HG02885 (cell line): ENCODE results near the gene KRT14.
"Not testable (repeated sequence)": the region's sequence is repeated elsewhere in the genome, so short reads cannot be mapped to it uniquely, and the experiment has no call there.

ENCODE experiments used
- ATAC-seq: cut with Tn5 transposase; IDR thresholded peaks from one replicate; pipeline ENCODE4 v1.9.1; 2021; ENCODE audit warnings: mild to moderate bottlenecking; ENCODE audit not compliant: unreplicated experiment, poor library complexity

Gene KRT14

DNA sequence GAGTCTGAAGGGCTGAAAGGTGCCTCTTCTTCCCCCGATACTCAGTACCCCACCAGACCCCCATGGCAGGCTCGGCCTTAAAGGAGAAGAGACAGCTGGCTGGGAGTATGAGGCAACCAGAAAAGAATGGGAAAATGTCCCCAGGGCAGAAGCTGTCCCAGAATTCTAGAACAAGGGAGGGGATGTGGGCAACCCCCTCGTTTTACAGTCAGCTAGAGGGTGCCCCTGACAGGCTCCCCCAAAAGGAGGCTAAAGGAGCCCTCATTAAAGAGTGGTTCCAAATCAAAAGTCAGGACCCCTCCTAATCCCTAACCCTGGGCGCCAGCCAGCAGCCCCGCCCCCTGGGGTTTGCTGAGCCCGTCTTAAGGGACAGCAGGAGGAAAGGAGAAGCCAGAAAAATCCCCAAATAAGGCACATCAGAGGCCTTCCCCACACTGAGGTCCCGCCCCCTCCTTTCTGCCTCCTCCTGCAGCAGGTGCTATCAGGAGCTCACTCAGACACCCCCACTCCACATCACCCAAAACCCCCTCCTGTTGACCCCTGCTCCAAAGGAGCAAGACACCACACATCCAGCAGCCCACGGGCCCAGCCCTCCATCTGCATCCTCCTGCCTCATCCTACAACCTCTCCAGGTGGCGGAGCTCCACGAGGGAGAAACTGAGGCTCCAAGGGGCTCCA is 36.6 kb upstream of the KRT14 start:
- ATAC-seq, result not testable (repeated sequence)

GRCh38 chr17:41622340-41623183 is 35.9 kb upstream of the KRT14 start:
- ATAC-seq, result not testable (repeated sequence)

DNA sequence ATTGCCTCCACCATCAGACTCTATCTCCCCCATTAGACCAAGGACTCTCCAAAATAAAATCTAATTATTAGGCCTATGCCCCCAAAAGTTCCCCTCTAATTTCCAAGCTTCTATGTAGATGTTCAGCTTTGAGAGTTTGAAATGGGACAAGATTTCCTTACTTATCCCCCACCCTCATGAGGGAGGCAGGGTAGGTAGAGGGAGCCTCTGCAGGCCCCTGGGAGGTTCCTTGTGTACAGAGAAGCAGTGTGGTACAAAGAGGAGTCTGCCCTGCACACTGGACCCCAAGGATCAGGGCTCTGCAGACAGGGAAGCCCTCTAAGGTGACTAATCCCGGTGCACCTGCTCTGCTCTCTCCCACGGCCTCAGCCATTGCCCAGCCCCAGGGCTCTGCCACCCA is 35.2 kb upstream of the KRT14 start:
- ATAC-seq, result no peak

GRCh38 chr17:41621435-41621817 is 34.7 kb upstream of the KRT14 start:
- ATAC-seq, result not testable (repeated sequence)

DNA sequence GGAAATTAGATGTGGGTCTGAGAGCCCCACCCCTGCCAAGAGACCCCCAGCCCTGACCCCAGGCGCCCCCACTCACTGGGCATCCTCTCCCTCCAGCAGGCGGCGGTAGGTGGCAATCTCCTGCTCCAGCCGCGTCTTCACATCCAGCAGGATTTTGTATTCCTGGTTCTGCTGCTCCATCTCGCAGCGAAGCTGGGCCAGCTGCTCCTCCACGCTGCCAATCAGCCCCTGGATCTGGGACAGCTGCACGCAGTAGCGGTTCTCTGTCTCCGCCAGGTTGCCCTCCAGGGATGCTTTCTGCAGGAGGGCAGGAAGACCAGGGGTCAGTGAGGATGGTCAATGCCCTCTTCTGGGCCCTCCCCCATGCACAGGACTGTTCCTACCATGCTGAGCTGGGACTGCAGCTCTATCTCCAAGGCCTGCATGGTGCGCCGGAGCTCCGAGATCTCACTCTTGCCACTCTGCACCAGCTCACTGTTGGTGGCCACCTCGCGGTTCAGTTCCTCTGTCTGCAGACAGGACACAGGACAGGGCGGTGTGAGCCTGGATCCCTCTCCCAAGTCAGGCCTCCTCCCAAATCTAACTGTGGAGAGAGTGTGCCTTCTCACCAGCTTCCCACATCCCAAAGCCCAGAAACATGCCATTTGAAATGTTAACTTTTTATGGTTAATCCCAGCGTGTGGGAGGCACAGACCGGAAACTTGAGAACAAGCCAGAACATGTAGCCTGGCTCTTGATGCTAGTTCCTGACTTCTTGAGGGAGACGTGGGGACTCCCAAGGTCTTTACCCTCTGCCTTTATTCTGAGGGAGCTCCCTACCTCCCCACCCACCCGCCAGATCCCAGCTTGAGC is 34.1 kb upstream of the KRT14 start:
- no peak for ATAC-seq

DNA sequence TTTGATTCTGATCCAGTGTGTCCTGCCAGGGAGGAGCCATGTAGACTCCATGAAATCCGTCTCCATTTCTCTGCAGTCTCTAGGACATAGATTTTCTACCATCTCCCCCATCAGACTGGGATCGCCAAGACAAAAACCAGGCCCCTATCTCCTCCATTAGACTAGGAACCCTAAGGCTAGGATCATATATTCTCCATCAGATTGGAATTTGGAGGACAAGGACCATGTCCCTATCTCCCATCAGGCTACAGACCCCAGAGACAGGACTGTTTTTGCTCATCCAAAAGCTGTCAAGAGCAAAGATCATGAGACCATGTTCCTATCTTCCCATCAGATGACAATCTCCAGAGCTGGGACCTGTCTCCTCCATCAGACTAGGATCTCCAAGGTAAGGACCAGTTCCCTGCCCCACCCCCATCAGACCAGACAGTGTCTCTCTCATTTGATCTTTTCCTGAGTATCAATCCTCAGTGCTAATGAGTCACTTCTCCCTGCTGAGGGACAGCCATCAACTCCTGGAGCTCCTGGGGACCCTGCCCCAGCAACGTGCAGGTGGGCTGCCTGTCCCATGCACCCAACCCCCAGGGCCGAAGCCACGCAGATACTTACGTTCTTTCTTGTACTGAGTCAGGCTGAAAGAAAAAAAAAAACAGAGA is 33.4 kb upstream of the KRT14 start:
- not testable (repeated sequence) for ATAC-seq

- no peak for ATAC-seq
Observed at GRCh38 chr17:41619036-41619926, 32.6 kb upstream of the KRT14 start.

GRCh38 chr17:41618341-41619035 is 31.8 kb upstream of the KRT14 start:
- no peak for ATAC-seq

DNA sequence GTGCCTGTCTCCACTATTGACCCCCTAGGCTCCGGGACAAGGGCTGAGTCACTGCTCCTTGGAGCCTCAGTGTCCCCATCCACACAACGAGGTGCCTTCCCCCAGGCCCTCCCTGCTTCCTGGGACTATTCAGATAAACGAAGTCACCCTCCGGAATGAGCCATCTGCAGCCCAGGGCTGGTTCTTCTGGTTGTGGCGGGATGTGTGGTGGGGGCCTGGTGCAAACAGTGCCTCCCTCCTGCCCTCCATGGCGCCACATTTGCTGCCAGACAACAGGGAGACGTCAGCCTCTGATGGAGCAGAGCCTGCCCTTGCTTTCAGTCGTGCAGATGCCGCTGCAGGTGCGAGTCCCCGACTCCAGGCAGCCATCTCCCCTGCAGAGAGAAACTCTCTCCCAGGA is 31.0 kb upstream of the KRT14 start:
- no peak for ATAC-seq

- ATAC-seq, result no peak
Observed at GRCh38 chr17:41617136-41617535, 30.4 kb upstream of the KRT14 start.

- not testable (repeated sequence) for ATAC-seq
Observed at GRCh38 chr17:41616486-41616885, 29.8 kb upstream of the KRT14 start.

DNA sequence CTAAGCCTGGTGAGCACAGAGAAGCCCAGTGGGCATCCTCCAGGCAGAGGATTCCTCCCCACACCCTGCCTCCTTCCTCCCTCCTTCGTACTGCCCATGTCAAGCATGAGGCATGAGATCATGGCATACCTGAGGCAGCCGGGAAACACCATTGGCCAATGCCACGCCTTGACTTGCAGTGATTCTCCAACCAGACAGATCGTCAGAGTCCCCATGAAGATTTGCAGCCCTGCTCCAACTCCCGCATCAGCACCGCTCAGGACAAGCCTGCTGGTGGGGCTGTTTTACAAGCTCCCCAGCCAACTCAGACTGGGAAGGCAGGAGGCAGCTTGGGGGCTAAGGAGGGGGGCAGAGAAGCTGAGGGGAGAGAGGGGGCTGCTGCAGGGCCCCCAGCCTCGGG is 28.8 kb upstream of the KRT14 start:
- no peak for ATAC-seq

GRCh38 chr17:41614767-41615166 is 28.1 kb upstream of the KRT14 start:
- not testable (repeated sequence) for ATAC-seq

DNA sequence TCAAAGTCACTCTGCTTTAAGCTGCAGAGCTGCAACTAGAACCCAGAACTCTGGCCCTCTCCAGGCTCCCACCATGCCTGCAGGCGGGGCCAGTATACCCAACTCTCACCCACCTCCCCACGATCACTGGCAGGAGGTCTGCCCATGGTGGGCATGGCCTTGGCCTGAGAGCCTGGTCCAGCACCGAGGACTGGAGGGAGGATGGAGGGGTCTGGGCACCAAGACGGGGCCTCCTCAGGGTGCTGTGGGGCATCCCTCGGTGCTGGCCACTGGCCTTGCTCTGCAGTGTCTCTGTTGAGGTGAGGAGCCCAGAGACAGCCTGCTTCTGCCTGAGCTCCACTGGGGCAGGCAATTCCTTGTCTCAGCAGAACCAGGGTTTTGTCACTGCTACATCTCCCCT is 27.4 kb upstream of the KRT14 start:
- ATAC-seq, result no peak

- no peak for ATAC-seq
Observed at GRCh38 chr17:41613277-41614082, 26.8 kb upstream of the KRT14 start.

DNA sequence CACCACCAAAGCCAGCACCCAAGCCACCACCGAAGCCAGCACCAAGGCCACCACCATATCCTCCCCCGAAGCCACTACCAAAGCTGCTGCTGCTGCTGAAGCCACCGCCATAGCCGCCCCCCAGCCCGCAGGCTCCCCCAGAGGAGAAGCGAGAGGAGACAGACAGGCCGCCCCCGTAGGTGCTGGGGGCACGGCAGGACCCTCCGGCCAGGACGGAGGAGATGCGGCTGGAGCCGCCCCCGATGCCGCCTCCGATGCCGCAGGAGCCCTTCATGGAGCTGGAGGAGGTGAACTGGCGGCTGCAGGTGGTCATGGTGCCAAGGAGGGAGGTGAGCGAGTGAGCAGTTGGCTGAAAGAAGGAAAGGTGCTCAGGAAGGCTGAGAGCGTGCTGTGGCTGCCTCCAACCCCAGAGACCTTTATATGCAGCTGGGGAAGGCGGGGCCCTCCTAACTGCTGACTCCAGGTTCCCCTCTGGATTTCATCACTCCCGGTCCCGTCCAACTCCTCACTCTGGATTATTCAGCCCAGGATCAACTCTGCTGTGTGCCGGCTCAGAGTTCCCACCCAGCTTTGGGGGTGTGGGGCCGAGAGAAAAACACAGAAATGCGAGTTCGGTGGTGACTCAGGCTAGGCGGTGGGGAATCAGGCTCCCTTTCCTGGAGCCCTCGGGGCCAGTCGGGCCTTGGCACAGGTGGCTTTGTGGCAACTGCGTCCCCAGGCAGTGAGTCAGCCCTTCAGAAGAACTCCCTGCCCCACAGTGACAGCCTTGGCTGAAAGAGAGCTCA is 25.9 kb upstream of the KRT14 start, which contains the start of gene KRT16:
Gene KRT16, minus strand, starts transcription at position 392 of the 785 bp plus-strand sequence. Its CDS starts 79 bp downstream, at position 313.
- not testable (repeated sequence) for ATAC-seq
